Measurements from ENCODE around the gene ABHD17A. TPM values are rescaled to one million over a fixed set of nuclear protein-coding genes. Genes with fewer than 3 reads are reported as not detected.

ABHD17A gene
- total RNA-seq, 1 donor from 2014 or later, result 76.4 TPM

- peaks cover 27% of the 10 kb centered on the region for H3K36me3 ChIP-seq
- no peaks in the 10 kb centered on the region for H3K9me3 ChIP-seq
- ATAC-seq, result no peak
- H3K4me3 ChIP-seq, result no peak overlapping the region
- H3K27ac ChIP-seq, result no peak overlapping the region
- no peak for TF ChIP-seq CTCF (IDR thresholded peaks at IDR 0.05)
- intact Hi-C loops (cut with DNase I), result no loop called here
- peaks cover 39% of the 10 kb centered on the region for H3K4me1 ChIP-seq
- H3K27me3 ChIP-seq (ENCODE audit: low read depth), result no peaks in the 10 kb centered on the region
- DNase-seq, result no peak
Measured at GRCh38 chr19:1868971-1869370, 16.3 kb downstream of the ABHD17A start.

GRCh38 chr19:1867349-1867724 lies 18.0 kb downstream of the ABHD17A start:
- no peak for TF ChIP-seq CTCF (IDR thresholded peaks at IDR 0.05)
- Histone ChIP-seq H3K9me3 (no peaks in the 10 kb centered on the region), H3K4me1 (peaks cover 24% of the 10 kb centered on the region), H3K27ac (no peak overlapping the region), H3K4me3 (no peak overlapping the region), H3K36me3 (peaks cover 22% of the 10 kb centered on the region), H3K27me3 (ENCODE audit: low read depth) (no peaks in the 10 kb centered on the region)
- intact Hi-C loops (cut with DNase I), result no loop called here
- ATAC-seq, result no peak
- DNase-seq, result no peak

- DNase-seq, result no peak
Measured at GRCh38 chr19:1866693-1867348, 18.5 kb downstream of the ABHD17A start.

GRCh38 chr19:1865172-1866010 lies 19.9 kb downstream of the ABHD17A start:
- peaks cover 4% of the 10 kb centered on the region for H3K36me3 ChIP-seq
- no peaks in the 10 kb centered on the region for H3K9me3 ChIP-seq
- peaks cover 29% of the 10 kb centered on the region for H3K4me1 ChIP-seq
- no peak for TF ChIP-seq CTCF (IDR thresholded peaks at IDR 0.05)
- intact Hi-C loops (cut with DNase I), result no loop called here
- H3K4me3 ChIP-seq, result peak overlapping the region; percentile 80
- H3K27me3 ChIP-seq (ENCODE audit: low read depth), result no peaks in the 10 kb centered on the region
- H3K27ac ChIP-seq, result peak overlapping the region; percentile 90
- DNase-seq (peak; percentile 45), ATAC-seq (no peak)

More at GRCh38 chr19:1866693-1867348, 18.5 kb downstream of the ABHD17A start:
- H3K9me3 ChIP-seq, result no peaks in the 10 kb centered on the region
- H3K4me3 ChIP-seq, result no peak overlapping the region
- no peak for ATAC-seq
- no peaks in the 10 kb centered on the region for H3K27me3 ChIP-seq (ENCODE audit: low read depth)
- intact Hi-C loops (cut with DNase I), result no loop called here
- no peak for TF ChIP-seq CTCF (IDR thresholded peaks at IDR 0.05)
- no peak overlapping the region for H3K27ac ChIP-seq
- peaks cover 17% of the 10 kb centered on the region for H3K36me3 ChIP-seq
- peaks cover 24% of the 10 kb centered on the region for H3K4me1 ChIP-seq

GRCh38 chr19:1864480-1865171 lies 20.7 kb downstream of the ABHD17A start:
- Histone ChIP-seq H3K27ac (peak overlapping the region; percentile 90), H3K36me3 (no peaks in the 10 kb centered on the region), H3K4me3 (peak overlapping the region; percentile 80), H3K9me3 (no peaks in the 10 kb centered on the region), H3K27me3 (ENCODE audit: low read depth) (no peaks in the 10 kb centered on the region), H3K4me1 (peaks cover 36% of the 10 kb centered on the region)
- ATAC-seq (peak; percentile 82), DNase-seq (peak; percentile 86)
- intact Hi-C loops (cut with DNase I), result no loop called here
- TF ChIP-seq CTCF (IDR thresholded peaks at IDR 0.05), result peak; percentile 79

All from lower lobe of right lung (tissue), 2 donors.